ENCODE data around the gene TLE6. TPM values are rescaled to one million over a fixed set of nuclear protein-coding genes. Genes with fewer than 3 reads are reported as not detected.
"Not testable (repeated sequence)": the region's sequence is repeated elsewhere in the genome, so short reads cannot be mapped to it uniquely, and the experiment has no call there.

TLE6 gene
- total RNA-seq, 2 donors from 2014 or later = 0.33 TPM; not detected in 1

- WGBS, 2 donors = 1% methylated on average over 28 to 44 of the region's 44 CpGs
- no peaks in the 10 kb centered on the region for H3K36me3 ChIP-seq (replicated peaks in 1 of 2; ENCODE audit: insufficient read depth in 1 of 2, low read depth in 2 of 2)
- H3K4me1 ChIP-seq = peaks cover 33% of the 10 kb centered on the region
- intact Hi-C loops (cut with DNase I) = loop anchor here (10.0 kb wide), 1 partner anchor 72 kb away; no protein-coding TSS in a partner anchor
- no peaks in the 10 kb centered on the region for H3K27me3 ChIP-seq
- peak overlapping the region; percentile 88 to 94 (median 90) for H3K27ac ChIP-seq
- H3K4me3 ChIP-seq = peak overlapping the region in 1 of 2 donors; percentile 13
- TF ChIP-seq CTCF (IDR thresholded peaks at IDR 0.05) = peak in 2 of 7 experiments; percentile 4 to 8
- TF ChIP-seq POLR2A (IDR thresholded peaks at IDR 0.05) = peak in 2 of 3 donors; percentile 52 to 54
- DNase-seq (peak; percentile 96 to 98 (median 97)), ATAC-seq (peak; percentile 84)
- no peaks in the 10 kb centered on the region for H3K9me3 ChIP-seq
Observed at GRCh38 chr19:3036119-3036976, 59.0 kb downstream of the TLE6 start.

GRCh38 chr19:3036977-3037544, 59.7 kb downstream of the TLE6 start:
- DNase-seq; ATAC-seq; H3K36me3 ChIP-seq (replicated peaks in 1 of 2; ENCODE audit: insufficient read depth in 1 of 2, low read depth in 2 of 2); H3K4me3 ChIP-seq; H3K27me3 ChIP-seq; H3K9me3 ChIP-seq: not testable (repeated sequence)
- Histone ChIP-seq H3K27ac (peak overlapping the region; percentile 88 to 94 (median 90)), H3K4me1 (peaks cover 33% of the 10 kb centered on the region)
- 72 to 85% methylated on average over 14 of the region's 14 CpGs for WGBS, 2 donors
- intact Hi-C loops (cut with DNase I) = loop anchor here (10.0 kb wide), 1 partner anchor 72 kb away; no protein-coding TSS in a partner anchor

GRCh38 chr19:3038214-3038613, 60.9 kb downstream of the TLE6 start:
- Histone ChIP-seq H3K27me3 (no peaks in the 10 kb centered on the region), H3K36me3 (replicated peaks in 1 of 2; ENCODE audit: insufficient read depth in 1 of 2, low read depth in 2 of 2) (no peaks in the 10 kb centered on the region), H3K27ac (no peak overlapping the region), H3K9me3 (no peaks in the 10 kb centered on the region), H3K4me3 (no peak overlapping the region), H3K4me1 (peaks cover 33% of the 10 kb centered on the region)
- no peak for ATAC-seq
- intact Hi-C loops (cut with DNase I) = loop anchor here (10.0 kb wide), 1 partner anchor 73 kb away; no protein-coding TSS in a partner anchor
- WGBS, 2 donors = 66 to 76% methylated on average over 5 of the region's 5 CpGs
- DNase-seq = no peak
- TF ChIP-seq CTCF (IDR thresholded peaks at IDR 0.05) (no peak), POLR2A (IDR thresholded peaks at IDR 0.05) (no peak)

GRCh38 chr19:3039125-3039524, 61.8 kb downstream of the TLE6 start:
- no peak for TF ChIP-seq POLR2A (IDR thresholded peaks at IDR 0.05)
- 73 to 75% methylated on average over 5 of the region's 5 CpGs for WGBS, 2 donors
- intact Hi-C loops (cut with DNase I) = loop anchor here (10.0 kb wide), 1 partner anchor 74 kb away; no protein-coding TSS in a partner anchor
- Histone ChIP-seq H3K27ac (peak overlapping the region in 2 of 4 donors; percentile 29 to 45), H3K4me1 (peaks cover 27% of the 10 kb centered on the region), H3K36me3 (replicated peaks in 1 of 2; ENCODE audit: insufficient read depth in 1 of 2, low read depth in 2 of 2) (no peaks in the 10 kb centered on the region), H3K27me3 (no peaks in the 10 kb centered on the region), H3K9me3 (no peaks in the 10 kb centered on the region), H3K4me3 (no peak overlapping the region)
- ATAC-seq (no peak), DNase-seq (no peak)

- intact Hi-C loops (cut with DNase I) = loop anchor here (10.0 kb wide), 1 partner anchor 75 kb away; no protein-coding TSS in a partner anchor
- Histone ChIP-seq H3K9me3 (no peaks in the 10 kb centered on the region), H3K27ac (peak overlapping the region in 2 of 4 donors; percentile 29 to 45), H3K4me3 (no peak overlapping the region), H3K4me1 (peaks cover 21% of the 10 kb centered on the region), H3K27me3 (no peaks in the 10 kb centered on the region), H3K36me3 (replicated peaks in 1 of 2; ENCODE audit: insufficient read depth in 1 of 2, low read depth in 2 of 2) (no peaks in the 10 kb centered on the region)
- TF ChIP-seq CTCF (IDR thresholded peaks at IDR 0.05) (peak in 5 of 7 experiments; percentile 28 to 54 (median 48)), POLR2A (IDR thresholded peaks at IDR 0.05) (no peak)
- ATAC-seq = no peak
- WGBS, 2 donors = 48 to 61% methylated on average over 9 to 17 of the region's 17 CpGs
- DNase-seq = peak; percentile 60 to 74 (median 68)
Observed at GRCh38 chr19:3039641-3040077, 62.3 kb downstream of the TLE6 start.

All from body of pancreas (tissue), 4 donors.